DND-41 (cell line): Measurements from ENCODE around the gene BAD.

ENCODE experiments used
- ATAC-seq: fragments of 200-7000 bp; cut with Tn5 transposase; 3 replicates; pipeline ENCODE4 v1.9.1; 2021; ENCODE audit warnings: low read depth; ENCODE audit not compliant: insufficient read depth
- DNase-seq: peaks from one replicate; pipeline ENCODE4 v3.0.0-alpha.2; 2020
- H2AFZ ChIP-seq: 2 replicates; pipeline ENCODE4 v1.6.0; 2012; ENCODE audit warnings: low read depth, low read length
- H3K27ac ChIP-seq: 2 replicates; pipeline ENCODE4 v1.5.1; 2012; ENCODE audit warnings: low read length, inconsistent platforms
- H3K27me3 ChIP-seq: fragments of 200-600 bp; sonication (generic); 2 replicates; pipeline ENCODE4 v1.6.0; 2012; ENCODE audit warnings: low read length, mild to moderate bottlenecking, inconsistent platforms; ENCODE audit not compliant: insufficient read depth, poor library complexity
- H3K36me3 ChIP-seq: 2 replicates; pipeline ENCODE4 v1.5.1; 2012; ENCODE audit warnings: low read length, inconsistent platforms; ENCODE audit not compliant: insufficient read depth
- H3K4me1 ChIP-seq: 2 replicates; pipeline ENCODE4 v1.5.1; 2012; ENCODE audit warnings: mild to moderate bottlenecking, low read length; ENCODE audit not compliant: insufficient read depth
- H3K4me2 ChIP-seq: 2 replicates; pipeline ENCODE4 v1.6.0; 2012; ENCODE audit warnings: mild to moderate bottlenecking, moderate library complexity, low read length, inconsistent platforms; ENCODE audit not compliant: insufficient read depth
- H3K4me3 ChIP-seq, 2 experiments: fragments of 200-600 bp in 1 of 2; shearing (Covaris generic) in 1 of 2; 2 replicates each; pipeline ENCODE4 v1.5.1; 2012 to 2016; ENCODE audit warnings: inconsistent platforms in 2 of 2, low read length in 2 of 2, mild to moderate bottlenecking in 2 of 2, low read depth in 1 of 2, moderate library complexity in 1 of 2
- H3K79me2 ChIP-seq: 2 replicates; pipeline ENCODE4 v1.6.0; 2012; ENCODE audit warnings: low read length, inconsistent platforms; ENCODE audit not compliant: insufficient read depth
- H3K9ac ChIP-seq: 2 replicates; pipeline ENCODE4 v1.6.0; 2012; ENCODE audit warnings: low read depth, mild to moderate bottlenecking, inconsistent platforms, low read length, moderate library complexity
- H3K9me3 ChIP-seq: 2 replicates; pipeline ENCODE4 v1.5.1; 2012; ENCODE audit warnings: low read length, moderate library complexity, mild to moderate bottlenecking, inconsistent platforms; ENCODE audit not compliant: insufficient read depth, severe bottlenecking
- H4K20me1 ChIP-seq: 2 replicates; pipeline ENCODE4 v1.6.0; 2012; ENCODE audit warnings: low read length; ENCODE audit not compliant: insufficient read depth
- CTCF ChIP-seq: IDR thresholded peaks from 2 replicates; pipeline ENCODE4 v1.5.1; 2012; ENCODE audit warnings: borderline replicate concordance, low read length, moderate library complexity, mild to moderate bottlenecking; ENCODE audit not compliant: poor library complexity, severe bottlenecking; ENCODE audit errors: extremely low read depth
- EZH2 ChIP-seq: IDR thresholded peaks from 3 replicates; pipeline ENCODE4 v1.6.1; 2012; ENCODE audit warnings: borderline replicate concordance, low read depth, mild to moderate bottlenecking, moderate library complexity, low read length, inconsistent platforms; ENCODE audit not compliant: severe bottlenecking

Gene BAD

GRCh38 chr11:64250415-64251015 is 34.0 kb downstream of the BAD start:
- Histone ChIP-seq H3K27me3 (no peaks in the 10 kb centered on the region), H3K9ac (peak overlapping the region; percentile 69), H3K27ac (peak overlapping the region; percentile 63; the same call in 1 of the 2 replicates), H3K4me1 (peaks cover 37% of the 10 kb centered on the region), H3K9me3 (no peaks in the 10 kb centered on the region), H2AFZ (peak overlapping the region; percentile 97), H4K20me1 (peaks cover 10% of the 10 kb centered on the region; the same call in 1 of the 2 replicates), H3K4me3 (peak overlapping the region; percentile 14 to 77; a peak in 3 of 4 replicates), H3K79me2 (peaks cover 14% of the 10 kb centered on the region), H3K4me2 (peak overlapping the region; percentile 99), H3K36me3 (peaks cover 11% of the 10 kb centered on the region)
- ATAC-seq (no peak), DNase-seq (no peak)
- TF ChIP-seq CTCF (no peak), EZH2 (no peak)

- peaks cover 44% of the 10 kb centered on the region for H3K4me1 ChIP-seq
- no peak for DNase-seq
These were observed 34.7 kb downstream of the BAD start for GRCh38 chr11:64249563-64250414.

GRCh38 chr11:64249038-64249437 is 35.4 kb downstream of the BAD start:
- no peak for ATAC-seq
- peaks cover 52% of the 10 kb centered on the region for H3K4me1 ChIP-seq
- no peak for TF ChIP-seq CTCF
- TF ChIP-seq EZH2, result no peak
- H3K9ac ChIP-seq, result no peak overlapping the region
- H3K4me2 ChIP-seq, result no peak overlapping the region
- H3K9me3 ChIP-seq, result no peaks in the 10 kb centered on the region
- peaks cover 21% of the 10 kb centered on the region for H4K20me1 ChIP-seq
- no peak overlapping the region for H3K4me3 ChIP-seq
- H2AFZ ChIP-seq, result no peak overlapping the region
- DNase-seq, result no peak
- H3K27me3 ChIP-seq, result no peaks in the 10 kb centered on the region
- peaks cover 28% of the 10 kb centered on the region for H3K79me2 ChIP-seq
- H3K27ac ChIP-seq, result no peak overlapping the region
- H3K36me3 ChIP-seq, result peaks cover 12% of the 10 kb centered on the region

More at GRCh38 chr11:64249563-64250414, 34.7 kb downstream of the BAD start:
- no peak overlapping the region for H3K27ac ChIP-seq
- peaks cover 22% of the 10 kb centered on the region for H3K79me2 ChIP-seq
- ATAC-seq, result no peak
- no peak overlapping the region for H2AFZ ChIP-seq
- no peak overlapping the region for H3K9ac ChIP-seq
- H3K4me3 ChIP-seq, result no peak overlapping the region
- H3K4me2 ChIP-seq, result no peak overlapping the region
- no peaks in the 10 kb centered on the region for H3K27me3 ChIP-seq
- H3K36me3 ChIP-seq, result peaks cover 10% of the 10 kb centered on the region
- no peaks in the 10 kb centered on the region for H3K9me3 ChIP-seq
- peaks cover 17% of the 10 kb centered on the region for H4K20me1 ChIP-seq
- TF ChIP-seq EZH2, result no peak
- no peak for TF ChIP-seq CTCF
